Measurements from ENCODE around the gene SOHLH2.

The SOHLH2 gene

DNA sequence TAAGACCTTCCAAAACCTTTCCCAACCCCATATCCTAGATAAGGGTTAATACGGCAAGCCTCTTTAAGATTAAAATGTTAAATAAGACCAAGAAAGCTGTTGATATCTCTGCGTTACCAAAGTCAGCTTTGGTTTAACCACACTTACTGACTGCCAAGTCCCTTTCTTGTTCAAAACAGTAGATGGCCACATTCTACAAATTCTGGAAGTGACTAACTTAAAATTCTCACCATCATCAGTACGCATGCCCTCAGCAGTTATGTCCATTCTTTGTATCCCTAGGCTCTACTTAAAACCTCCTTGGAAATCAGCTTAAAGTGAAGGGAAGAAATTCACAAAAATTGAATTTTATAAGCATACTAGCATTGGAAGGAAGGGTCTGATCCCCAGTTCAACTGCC is 23.6 kb downstream of the SOHLH2 start:
- Histone ChIP-seq H3K9me3 (ENCODE audit: control insufficient read depth in 2 of 2, low read length in 2 of 2) (no peaks in the 10 kb centered on the region), H3K4me3 (ENCODE audit: low read length in 2 of 2) (no peak overlapping the region), H3K36me3 (ENCODE audit: control insufficient read depth in 2 of 2, insufficient read depth in 2 of 2, low read length in 2 of 2) (no peaks in the 10 kb centered on the region), H3K9ac (ENCODE audit: low read depth in 1 of 2, low read length in 2 of 2) (no peak overlapping the region), H3K27me3 (ENCODE audit: control insufficient read depth in 2 of 2, insufficient read depth in 2 of 2, low read length in 2 of 2) (no peaks in the 10 kb centered on the region), H3K4me1 (ENCODE audit: control insufficient read depth in 2 of 2, insufficient read depth in 2 of 2, low read length in 2 of 2) (no peaks in the 10 kb centered on the region), H3K27ac (ENCODE audit: low read depth in 2 of 2, low read length in 2 of 2) (no peak overlapping the region)

DNA sequence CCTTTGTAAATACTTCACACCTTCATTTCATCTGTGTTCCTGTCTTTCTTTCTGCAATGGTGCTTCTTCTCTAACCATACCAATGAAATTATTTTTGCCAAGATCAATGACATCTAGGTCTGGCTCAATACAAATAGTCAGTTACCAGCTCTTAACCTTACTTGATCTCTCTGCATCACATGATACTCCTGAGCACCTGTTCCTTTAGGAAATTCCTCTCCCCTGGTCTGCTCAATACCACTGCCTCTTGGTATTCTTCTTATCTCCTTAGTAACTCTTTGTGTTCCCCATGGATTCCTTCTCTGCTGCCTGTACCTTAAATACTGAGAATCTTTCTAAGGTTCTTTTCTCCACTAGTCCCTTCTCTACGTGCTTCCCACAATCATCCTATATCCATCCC is 25.9 kb downstream of the SOHLH2 start:
- Histone ChIP-seq H3K9me3 (ENCODE audit: control insufficient read depth in 2 of 2, low read length in 2 of 2) (no peaks in the 10 kb centered on the region), H3K9ac (ENCODE audit: low read depth in 1 of 2, low read length in 2 of 2) (no peak overlapping the region), H3K4me3 (ENCODE audit: low read length in 2 of 2) (no peak overlapping the region), H3K27ac (ENCODE audit: low read depth in 2 of 2, low read length in 2 of 2) (no peak overlapping the region), H3K27me3 (ENCODE audit: control insufficient read depth in 2 of 2, insufficient read depth in 2 of 2, low read length in 2 of 2) (no peaks in the 10 kb centered on the region), H3K36me3 (ENCODE audit: control insufficient read depth in 2 of 2, insufficient read depth in 2 of 2, low read length in 2 of 2) (no peaks in the 10 kb centered on the region), H3K4me1 (ENCODE audit: control insufficient read depth in 2 of 2, insufficient read depth in 2 of 2, low read length in 2 of 2) (no peaks in the 10 kb centered on the region)

DNA sequence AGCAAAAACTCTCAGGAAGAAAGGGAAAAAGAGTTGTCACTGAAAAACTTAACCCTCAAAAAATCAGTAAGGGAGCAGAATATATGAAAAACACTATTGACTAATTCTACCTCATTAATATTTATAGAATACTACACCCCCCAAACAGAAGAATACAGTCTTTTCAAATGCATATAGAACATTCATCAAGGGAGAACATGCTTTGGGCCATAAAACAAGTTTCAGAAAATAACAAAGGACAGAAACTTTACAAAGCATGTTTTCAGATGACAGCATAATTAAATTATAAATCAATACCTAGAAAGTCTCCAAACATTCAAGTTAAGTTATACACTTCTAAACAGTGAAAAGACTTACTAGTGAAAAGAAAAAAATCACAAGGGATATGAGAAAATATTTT is 30.5 kb downstream of the SOHLH2 start:
- no peak overlapping the region for H3K27ac ChIP-seq (ENCODE audit: low read depth in 2 of 2, low read length in 2 of 2)
- no peaks in the 10 kb centered on the region for H3K9me3 ChIP-seq (ENCODE audit: control insufficient read depth in 2 of 2, low read length in 2 of 2)
- H3K9ac ChIP-seq (ENCODE audit: low read depth in 1 of 2, low read length in 2 of 2), result no peak overlapping the region
- H3K36me3 ChIP-seq (ENCODE audit: control insufficient read depth in 2 of 2, insufficient read depth in 2 of 2, low read length in 2 of 2), result no peaks in the 10 kb centered on the region
- H3K4me1 ChIP-seq (ENCODE audit: control insufficient read depth in 2 of 2, insufficient read depth in 2 of 2, low read length in 2 of 2), result no peaks in the 10 kb centered on the region
- no peaks in the 10 kb centered on the region for H3K27me3 ChIP-seq (ENCODE audit: control insufficient read depth in 2 of 2, insufficient read depth in 2 of 2, low read length in 2 of 2)
- H3K4me3 ChIP-seq (ENCODE audit: low read length in 2 of 2), result no peak overlapping the region

DNA sequence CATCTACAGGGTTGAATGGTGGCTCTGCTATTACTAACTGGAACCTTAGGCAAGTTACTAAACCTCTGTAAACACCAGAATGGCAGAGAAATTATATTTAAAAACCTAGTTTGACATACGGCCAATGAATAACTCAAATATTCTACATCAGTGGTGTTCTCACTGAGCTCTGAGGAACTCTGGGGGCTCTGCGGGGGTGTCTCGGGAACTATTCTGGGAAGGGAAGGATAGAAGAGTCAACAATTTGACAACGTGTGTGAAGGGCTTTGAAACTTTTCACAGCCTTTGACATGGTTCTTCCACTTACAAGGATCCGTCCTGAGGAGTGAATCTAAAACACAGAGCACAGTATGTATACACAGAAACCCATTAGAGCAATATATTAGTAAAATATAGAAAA is 38.7 kb downstream of the SOHLH2 start:
- Histone ChIP-seq H3K4me3 (ENCODE audit: low read length in 2 of 2) (no peak overlapping the region), H3K27ac (ENCODE audit: low read depth in 2 of 2, low read length in 2 of 2) (no peak overlapping the region), H3K27me3 (ENCODE audit: control insufficient read depth in 2 of 2, insufficient read depth in 2 of 2, low read length in 2 of 2) (no peaks in the 10 kb centered on the region), H3K36me3 (ENCODE audit: control insufficient read depth in 2 of 2, insufficient read depth in 2 of 2, low read length in 2 of 2) (no peaks in the 10 kb centered on the region), H3K9ac (ENCODE audit: low read depth in 1 of 2, low read length in 2 of 2) (no peak overlapping the region), H3K9me3 (ENCODE audit: control insufficient read depth in 2 of 2, low read length in 2 of 2) (no peaks in the 10 kb centered on the region), H3K4me1 (ENCODE audit: control insufficient read depth in 2 of 2, insufficient read depth in 2 of 2, low read length in 2 of 2) (no peaks in the 10 kb centered on the region)

GRCh38 chr13:36174923-36175322 is 39.4 kb downstream of the SOHLH2 start:
- Histone ChIP-seq H3K4me3 (ENCODE audit: low read length in 2 of 2) (no peak overlapping the region), H3K27ac (ENCODE audit: low read depth in 2 of 2, low read length in 2 of 2) (no peak overlapping the region), H3K4me1 (ENCODE audit: control insufficient read depth in 2 of 2, insufficient read depth in 2 of 2, low read length in 2 of 2) (no peaks in the 10 kb centered on the region), H3K27me3 (ENCODE audit: control insufficient read depth in 2 of 2, insufficient read depth in 2 of 2, low read length in 2 of 2) (no peaks in the 10 kb centered on the region), H3K9ac (ENCODE audit: low read depth in 1 of 2, low read length in 2 of 2) (no peak overlapping the region), H3K9me3 (ENCODE audit: control insufficient read depth in 2 of 2, low read length in 2 of 2) (no peaks in the 10 kb centered on the region), H3K36me3 (ENCODE audit: control insufficient read depth in 2 of 2, insufficient read depth in 2 of 2, low read length in 2 of 2) (no peaks in the 10 kb centered on the region)

- Histone ChIP-seq H3K36me3 (ENCODE audit: control insufficient read depth in 2 of 2, insufficient read depth in 2 of 2, low read length in 2 of 2) (no peaks in the 10 kb centered on the region), H3K27me3 (ENCODE audit: control insufficient read depth in 2 of 2, insufficient read depth in 2 of 2, low read length in 2 of 2) (no peaks in the 10 kb centered on the region), H3K4me3 (ENCODE audit: low read length in 2 of 2) (no peak overlapping the region), H3K27ac (ENCODE audit: low read depth in 2 of 2, low read length in 2 of 2) (no peak overlapping the region), H3K4me1 (ENCODE audit: control insufficient read depth in 2 of 2, insufficient read depth in 2 of 2, low read length in 2 of 2) (no peaks in the 10 kb centered on the region), H3K9me3 (ENCODE audit: control insufficient read depth in 2 of 2, low read length in 2 of 2) (no peaks in the 10 kb centered on the region), H3K9ac (ENCODE audit: low read depth in 1 of 2, low read length in 2 of 2) (no peak overlapping the region)
These were observed 40.6 kb downstream of the SOHLH2 start for GRCh38 chr13:36173571-36174322.

DNA sequence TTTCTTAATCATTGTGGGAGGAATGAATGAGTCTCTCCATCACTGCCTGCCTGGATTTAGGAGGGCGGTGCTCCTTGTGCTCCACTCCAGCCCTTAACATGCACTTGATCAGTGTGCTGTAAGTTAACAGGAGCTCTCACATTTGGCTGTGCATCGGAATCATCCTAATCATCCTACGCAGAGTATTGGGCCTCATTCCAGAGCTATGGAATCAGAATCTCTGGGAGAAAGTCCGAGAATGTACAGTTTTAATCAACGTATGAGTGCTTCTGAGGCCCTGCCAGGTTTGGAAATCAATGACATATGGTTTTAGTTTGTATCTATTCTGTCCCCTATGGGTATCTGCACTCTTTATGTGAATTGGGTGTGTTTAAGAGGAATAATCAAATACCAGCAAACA is 48.3 kb downstream of the SOHLH2 start:
- H3K9me3 ChIP-seq (ENCODE audit: control insufficient read depth in 2 of 2, low read length in 2 of 2), result no peaks in the 10 kb centered on the region
- no peaks in the 10 kb centered on the region for H3K4me1 ChIP-seq (ENCODE audit: control insufficient read depth in 2 of 2, insufficient read depth in 2 of 2, low read length in 2 of 2)
- no peaks in the 10 kb centered on the region for H3K27me3 ChIP-seq (ENCODE audit: control insufficient read depth in 2 of 2, insufficient read depth in 2 of 2, low read length in 2 of 2)
- no peak overlapping the region for H3K27ac ChIP-seq (ENCODE audit: low read depth in 2 of 2, low read length in 2 of 2)
- no peak overlapping the region for H3K4me3 ChIP-seq (ENCODE audit: low read length in 2 of 2)
- no peaks in the 10 kb centered on the region for H3K36me3 ChIP-seq (ENCODE audit: control insufficient read depth in 2 of 2, insufficient read depth in 2 of 2, low read length in 2 of 2)
- H3K9ac ChIP-seq (ENCODE audit: low read depth in 1 of 2, low read length in 2 of 2), result no peak overlapping the region

- Histone ChIP-seq H3K9ac (ENCODE audit: low read depth in 1 of 2, low read length in 2 of 2) (no peak overlapping the region), H3K27me3 (ENCODE audit: control insufficient read depth in 2 of 2, insufficient read depth in 2 of 2, low read length in 2 of 2) (no peaks in the 10 kb centered on the region), H3K4me3 (ENCODE audit: low read length in 2 of 2) (no peak overlapping the region), H3K27ac (ENCODE audit: low read depth in 2 of 2, low read length in 2 of 2) (no peak overlapping the region), H3K36me3 (ENCODE audit: control insufficient read depth in 2 of 2, insufficient read depth in 2 of 2, low read length in 2 of 2) (no peaks in the 10 kb centered on the region), H3K4me1 (ENCODE audit: control insufficient read depth in 2 of 2, insufficient read depth in 2 of 2, low read length in 2 of 2) (no peaks in the 10 kb centered on the region), H3K9me3 (ENCODE audit: control insufficient read depth in 2 of 2, low read length in 2 of 2) (no peaks in the 10 kb centered on the region)
These were observed 50.5 kb downstream of the SOHLH2 start for GRCh38 chr13:36163809-36164308.

DNA sequence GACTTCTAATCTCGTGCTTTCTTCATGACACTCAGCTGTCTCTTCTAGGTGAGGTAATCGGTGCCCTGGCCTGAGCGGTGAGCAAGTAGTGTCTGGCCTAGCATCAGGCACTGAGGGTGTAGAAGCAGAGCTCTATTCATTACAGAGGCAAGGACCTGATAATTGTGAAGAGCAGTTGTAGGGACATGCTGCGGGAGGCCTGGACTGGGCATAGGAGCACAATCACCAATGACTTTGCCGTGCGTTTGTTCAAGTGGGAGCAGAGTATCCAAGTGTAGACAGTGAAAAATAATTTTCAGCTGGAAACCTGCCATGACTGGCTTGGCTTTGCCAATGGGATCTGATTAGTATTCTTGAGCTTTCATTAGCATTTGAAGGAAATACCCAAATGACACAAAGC is 51.1 kb downstream of the SOHLH2 start:
- Histone ChIP-seq H3K27ac (ENCODE audit: low read depth in 2 of 2, low read length in 2 of 2) (no peak overlapping the region), H3K27me3 (ENCODE audit: control insufficient read depth in 2 of 2, insufficient read depth in 2 of 2, low read length in 2 of 2) (no peaks in the 10 kb centered on the region), H3K4me1 (ENCODE audit: control insufficient read depth in 2 of 2, insufficient read depth in 2 of 2, low read length in 2 of 2) (no peaks in the 10 kb centered on the region), H3K36me3 (ENCODE audit: control insufficient read depth in 2 of 2, insufficient read depth in 2 of 2, low read length in 2 of 2) (no peaks in the 10 kb centered on the region), H3K4me3 (ENCODE audit: low read length in 2 of 2) (no peak overlapping the region), H3K9me3 (ENCODE audit: control insufficient read depth in 2 of 2, low read length in 2 of 2) (no peaks in the 10 kb centered on the region), H3K9ac (ENCODE audit: low read depth in 1 of 2, low read length in 2 of 2) (no peak overlapping the region)

GRCh38 chr13:36160297-36160696 is 54.1 kb downstream of the SOHLH2 start:
- no peak overlapping the region for H3K9ac ChIP-seq (ENCODE audit: low read depth in 1 of 2, low read length in 2 of 2)
- no peaks in the 10 kb centered on the region for H3K9me3 ChIP-seq (ENCODE audit: control insufficient read depth in 2 of 2, low read length in 2 of 2)
- H3K27me3 ChIP-seq (ENCODE audit: control insufficient read depth in 2 of 2, insufficient read depth in 2 of 2, low read length in 2 of 2), result no peaks in the 10 kb centered on the region
- no peak overlapping the region for H3K27ac ChIP-seq (ENCODE audit: low read depth in 2 of 2, low read length in 2 of 2)
- no peaks in the 10 kb centered on the region for H3K4me1 ChIP-seq (ENCODE audit: control insufficient read depth in 2 of 2, insufficient read depth in 2 of 2, low read length in 2 of 2)
- no peaks in the 10 kb centered on the region for H3K36me3 ChIP-seq (ENCODE audit: control insufficient read depth in 2 of 2, insufficient read depth in 2 of 2, low read length in 2 of 2)
- H3K4me3 ChIP-seq (ENCODE audit: low read length in 2 of 2), result no peak overlapping the region
